T-helper 22 cell (primary cell): ENCODE measurements around the gene FUOM.

Experiments
- DNase-seq: peaks from one replicate; pipeline ENCODE4 v3.0.0-alpha.2; 2020; ENCODE audit warnings: low read depth

Gene FUOM

DNA sequence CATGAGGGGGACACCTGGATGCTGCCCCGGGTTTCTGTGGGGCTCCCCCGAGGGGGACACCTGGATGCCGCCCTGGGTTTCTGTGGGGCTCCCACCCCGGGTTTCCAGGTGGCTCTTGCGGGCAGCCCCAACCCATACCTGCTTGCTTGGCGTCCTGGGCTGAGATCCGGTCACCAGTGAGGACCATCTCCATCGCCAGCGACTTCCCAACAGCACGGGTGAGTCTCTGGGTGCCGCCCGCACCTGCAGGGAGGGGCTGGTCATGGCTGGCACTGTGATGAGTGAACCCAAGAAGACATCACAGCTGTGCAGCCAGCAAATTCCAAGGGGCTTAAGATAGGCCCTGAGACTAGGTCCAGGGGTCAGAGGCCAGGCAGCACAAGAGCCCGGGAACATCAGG, 8.9 kb upstream of the FUOM start:
- no peak for DNase-seq

DNA sequence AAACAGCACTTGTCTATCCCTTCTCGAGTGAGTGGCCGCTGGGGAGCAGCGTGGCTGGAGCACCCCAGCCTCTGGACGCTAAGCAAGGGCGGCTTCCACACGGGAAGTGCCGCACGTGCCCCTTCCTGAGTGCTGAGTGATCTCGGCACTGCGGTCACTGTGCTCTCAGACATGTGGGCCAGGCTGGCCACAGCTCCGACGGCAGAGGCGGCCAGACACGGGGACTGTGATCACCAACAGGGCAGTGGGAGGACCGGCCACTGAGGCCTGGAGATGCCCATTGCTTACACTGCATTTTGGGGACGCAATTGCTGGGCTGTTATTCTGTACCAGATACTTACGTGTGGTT, 8.3 kb upstream of the FUOM start:
- no peak for DNase-seq

DNA sequence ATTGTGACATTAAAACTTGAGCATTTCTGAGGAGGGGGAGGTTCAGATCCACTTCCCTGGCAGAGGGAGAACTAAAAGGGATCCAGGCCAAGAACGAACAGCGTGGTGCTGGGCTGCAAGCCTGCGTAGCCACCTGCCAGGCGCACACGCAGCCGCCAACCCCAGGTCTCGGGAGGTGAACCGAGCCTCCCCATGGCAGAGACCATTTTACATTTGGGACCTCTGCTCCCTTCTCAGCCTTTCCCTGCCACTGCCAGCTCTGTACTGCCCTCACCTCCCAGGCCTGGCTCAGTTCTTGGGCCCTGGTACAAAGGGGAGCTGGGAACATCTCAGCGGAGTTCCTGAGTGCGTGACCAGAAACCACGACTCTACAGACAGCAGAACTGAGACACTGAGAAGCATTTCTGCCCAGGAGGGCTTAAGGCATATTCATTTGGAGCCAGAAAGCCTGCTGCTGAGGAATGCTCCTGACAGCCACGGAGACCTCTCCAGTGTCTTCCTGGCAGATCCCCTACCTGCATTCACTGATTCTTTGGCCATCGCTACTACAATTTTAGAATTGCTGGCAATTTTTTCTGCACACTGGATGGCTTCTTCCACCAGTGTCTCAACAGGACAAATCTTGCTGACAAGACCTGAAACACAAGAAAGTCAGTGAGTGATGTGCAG, 7.8 kb upstream of the FUOM start:
- no peak for DNase-seq

DNA sequence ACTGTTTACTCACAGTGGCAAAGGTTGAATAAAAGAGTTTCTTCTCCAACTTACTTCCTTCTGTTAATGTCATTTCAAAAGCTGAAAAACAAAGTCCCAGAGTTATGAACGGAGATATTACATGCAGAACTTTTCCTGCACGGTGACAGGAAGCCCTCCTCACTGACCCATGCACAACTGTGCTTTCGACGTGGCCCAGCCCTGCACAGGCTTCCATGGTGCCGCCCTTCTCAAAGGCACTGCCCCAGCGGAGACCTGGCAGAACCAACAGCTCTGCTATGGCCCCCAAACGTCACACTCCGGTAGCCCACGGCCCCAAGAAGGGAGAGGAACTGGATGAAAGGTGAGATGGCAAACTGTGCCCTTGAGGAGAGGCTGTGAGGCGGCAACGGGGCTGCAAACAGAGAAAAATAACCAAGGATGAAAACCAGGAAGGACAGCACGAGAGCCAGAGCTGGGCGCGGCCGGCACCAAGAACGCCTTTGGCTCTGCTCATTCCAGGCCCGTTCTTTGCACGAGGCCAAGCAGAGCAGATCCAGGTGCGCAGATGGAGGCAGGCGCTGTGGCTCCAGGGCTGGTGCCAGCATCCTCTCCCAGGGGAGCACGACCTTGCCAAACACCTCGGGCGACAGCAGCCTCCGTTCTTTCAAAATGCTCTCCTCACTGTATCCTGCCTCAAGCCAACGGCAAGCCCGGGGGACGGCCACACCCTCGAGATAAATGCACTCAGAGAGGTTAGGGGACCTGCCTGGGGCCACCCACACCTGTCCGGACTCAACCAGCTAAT, 7.0 kb upstream of the FUOM start:
- no peak for DNase-seq

DNA sequence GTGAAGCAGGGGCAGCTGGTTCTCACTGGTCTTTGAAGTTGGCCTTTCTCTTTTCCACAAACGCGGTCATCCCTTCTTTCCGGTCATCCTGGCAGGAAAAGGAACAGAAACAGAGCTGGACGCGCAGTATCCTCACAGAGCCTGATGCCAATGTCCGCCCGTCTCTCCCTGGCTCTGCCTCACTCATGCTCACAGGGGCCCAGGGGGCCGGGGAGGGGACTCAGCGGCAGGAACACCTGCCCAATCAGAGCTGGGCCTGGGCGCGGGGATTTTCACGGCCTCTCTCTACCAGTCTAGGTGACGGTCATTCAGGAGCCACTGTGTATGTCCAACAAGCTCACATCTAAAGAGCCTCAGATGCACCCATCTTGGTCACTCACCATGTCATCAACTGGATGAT, 5.0 kb upstream of the FUOM start:
- DNase-seq, result no peak

DNA sequence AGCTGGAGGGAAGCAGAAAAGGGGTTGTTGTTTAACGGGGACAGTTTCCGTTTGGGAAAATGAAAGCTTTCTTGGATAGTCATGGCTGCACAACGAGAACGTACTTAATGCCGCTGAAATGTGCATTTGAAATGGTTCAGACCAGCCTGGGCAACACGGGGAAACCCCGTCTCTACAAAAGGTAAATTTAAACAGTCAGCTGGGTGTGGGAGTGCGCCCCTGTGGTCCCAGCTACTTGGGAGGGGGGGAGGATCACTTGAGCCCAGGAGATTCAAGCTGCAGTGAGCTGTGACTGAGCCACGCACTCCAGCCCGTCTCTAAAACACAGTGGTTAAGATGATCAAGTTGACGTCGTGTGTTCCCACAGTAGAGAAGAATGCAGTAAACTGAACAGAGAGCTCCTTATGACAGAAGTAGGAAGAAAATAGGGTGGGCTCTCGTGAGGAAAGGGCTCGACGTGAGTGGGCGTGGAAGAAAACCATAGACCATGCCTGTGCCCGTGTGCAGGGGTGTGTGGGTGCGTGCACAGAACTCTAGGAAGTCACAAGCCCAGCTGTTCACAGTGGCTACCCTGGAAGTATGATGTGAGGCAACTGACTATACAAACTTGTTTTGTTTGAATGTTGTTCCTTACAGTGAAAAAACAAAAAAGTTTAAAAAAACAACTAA, 4.1 kb upstream of the FUOM start:
- DNase-seq, result no peak

DNA sequence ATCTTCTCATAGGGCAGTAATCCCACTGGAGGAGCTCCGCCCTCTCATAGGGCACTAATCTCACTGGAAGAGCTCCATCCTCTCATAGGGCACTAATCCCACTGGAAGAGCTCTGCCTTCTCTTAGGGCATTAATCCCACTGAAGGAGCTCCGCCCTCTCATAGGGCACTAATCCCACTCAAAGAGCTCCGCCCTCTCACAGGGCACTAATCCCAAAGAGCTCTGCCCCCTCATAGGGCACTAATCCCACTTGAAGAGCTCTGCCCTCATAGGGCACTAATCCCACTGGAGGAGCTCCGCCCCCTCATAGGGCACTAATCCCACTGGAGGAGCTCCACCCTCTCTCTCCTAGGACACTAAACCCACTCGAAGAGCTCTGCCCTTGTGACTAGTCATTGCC, 3.4 kb upstream of the FUOM start:
- no peak for DNase-seq

DNA sequence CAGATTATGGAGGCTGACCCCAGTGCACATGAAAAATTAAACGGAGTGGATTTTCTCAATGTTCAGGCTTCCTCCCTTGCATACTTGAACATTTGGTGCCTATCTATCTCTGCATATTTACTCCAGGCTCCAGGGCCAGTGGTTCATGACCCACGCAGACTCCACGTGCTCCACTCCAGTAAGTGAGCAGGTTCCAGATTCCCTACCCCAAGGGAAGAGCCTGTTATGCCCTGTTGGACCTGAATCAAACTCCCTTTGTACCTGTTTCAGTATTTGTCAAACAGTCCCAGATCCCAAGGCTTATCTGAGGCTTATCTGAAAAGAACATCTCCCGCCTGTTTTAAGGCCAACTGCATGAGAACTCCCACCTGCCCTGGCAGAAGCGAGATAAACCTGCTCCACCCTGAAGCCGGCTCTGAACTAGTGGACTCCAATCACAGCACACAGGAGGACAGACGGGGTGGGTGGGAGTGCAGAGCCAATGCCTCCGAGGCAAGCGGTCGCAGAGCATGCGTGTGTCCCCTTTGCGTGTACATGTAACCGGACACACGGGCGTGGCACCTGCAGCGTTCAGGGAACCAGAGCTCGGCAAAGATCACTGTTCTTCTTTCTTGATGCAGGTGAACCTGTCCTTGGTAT, 2.3 kb upstream of the FUOM start:
- no peak for DNase-seq

DNA sequence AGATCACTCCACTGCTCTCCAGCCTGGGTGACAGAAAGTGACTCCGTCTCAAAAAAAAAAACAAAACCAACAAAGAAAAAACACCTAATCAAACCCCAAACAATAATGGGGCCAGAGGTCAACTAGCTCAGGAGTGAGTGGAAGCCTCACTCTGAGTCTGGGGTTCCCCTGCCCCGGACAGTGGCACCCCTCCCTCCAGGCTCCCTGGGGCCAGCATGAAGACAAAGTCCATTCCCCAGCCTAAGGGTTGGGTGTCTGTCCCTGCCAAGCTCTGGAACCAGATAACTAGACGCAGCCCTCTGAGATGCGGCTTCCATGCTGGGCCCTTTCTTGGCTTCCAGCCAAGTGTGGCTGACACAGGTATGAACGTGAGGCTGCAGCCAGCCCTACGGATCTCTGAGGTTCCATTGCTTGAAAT, 1.7 kb upstream of the FUOM start:
- DNase-seq, result no peak

DNA sequence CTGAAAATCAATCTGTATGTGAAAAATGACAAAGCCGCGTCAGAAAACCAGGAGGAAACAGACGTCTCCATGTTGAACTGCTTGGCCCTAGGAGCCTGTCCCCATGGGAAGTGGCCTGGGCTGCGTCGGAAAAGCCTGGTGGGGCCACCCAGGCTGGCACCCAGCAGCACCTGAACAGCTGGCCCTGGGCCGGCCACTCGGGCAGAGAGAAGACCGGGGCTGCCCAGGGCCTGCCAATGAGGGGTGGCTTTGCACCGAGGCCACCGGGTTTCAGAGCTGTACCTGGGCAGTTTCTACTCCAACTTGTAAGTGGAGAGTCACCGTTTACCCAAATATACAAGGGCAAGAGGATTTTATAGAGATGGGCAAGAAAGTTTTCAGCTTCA, 1.1 kb upstream of the FUOM start:
- no peak for DNase-seq

DNA sequence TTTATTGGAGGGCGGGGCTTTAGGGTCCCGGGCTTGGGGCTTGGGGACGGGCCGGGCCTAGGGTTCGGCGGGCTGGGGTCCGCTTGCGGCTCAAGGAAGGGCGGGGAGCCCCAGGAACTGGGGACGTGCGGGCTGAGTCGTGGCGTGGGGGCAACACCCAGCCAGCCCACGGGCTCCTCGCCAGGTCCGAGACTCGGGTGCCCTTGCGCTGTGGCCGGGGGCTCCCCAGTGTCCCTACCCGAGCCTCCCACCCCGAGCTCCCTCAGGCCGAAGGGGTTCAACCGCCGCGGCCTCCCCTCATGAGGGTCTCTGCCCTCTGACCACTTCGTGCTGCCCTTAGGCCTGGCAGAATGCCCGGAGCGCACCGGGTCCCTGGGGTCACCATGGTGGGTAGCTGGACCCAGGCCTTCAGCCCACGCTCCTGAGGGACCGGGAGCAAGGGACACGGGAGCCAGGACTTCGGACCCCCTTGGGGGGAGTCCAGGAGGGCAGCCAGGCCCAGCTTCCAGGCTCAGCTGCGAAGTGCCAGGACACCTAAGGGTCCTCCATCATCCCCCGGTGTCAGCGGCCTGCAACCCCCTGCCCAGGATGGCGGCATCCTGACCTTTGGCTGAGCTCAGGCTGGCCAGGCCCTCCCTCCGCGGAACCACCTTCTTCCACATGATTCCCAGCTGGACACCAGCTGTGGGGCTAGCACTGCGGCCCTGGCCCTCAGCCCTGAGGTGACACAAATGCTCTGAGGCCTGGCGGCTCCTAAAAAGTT, 524 bp upstream of the FUOM start:
- no peak for DNase-seq

DNA sequence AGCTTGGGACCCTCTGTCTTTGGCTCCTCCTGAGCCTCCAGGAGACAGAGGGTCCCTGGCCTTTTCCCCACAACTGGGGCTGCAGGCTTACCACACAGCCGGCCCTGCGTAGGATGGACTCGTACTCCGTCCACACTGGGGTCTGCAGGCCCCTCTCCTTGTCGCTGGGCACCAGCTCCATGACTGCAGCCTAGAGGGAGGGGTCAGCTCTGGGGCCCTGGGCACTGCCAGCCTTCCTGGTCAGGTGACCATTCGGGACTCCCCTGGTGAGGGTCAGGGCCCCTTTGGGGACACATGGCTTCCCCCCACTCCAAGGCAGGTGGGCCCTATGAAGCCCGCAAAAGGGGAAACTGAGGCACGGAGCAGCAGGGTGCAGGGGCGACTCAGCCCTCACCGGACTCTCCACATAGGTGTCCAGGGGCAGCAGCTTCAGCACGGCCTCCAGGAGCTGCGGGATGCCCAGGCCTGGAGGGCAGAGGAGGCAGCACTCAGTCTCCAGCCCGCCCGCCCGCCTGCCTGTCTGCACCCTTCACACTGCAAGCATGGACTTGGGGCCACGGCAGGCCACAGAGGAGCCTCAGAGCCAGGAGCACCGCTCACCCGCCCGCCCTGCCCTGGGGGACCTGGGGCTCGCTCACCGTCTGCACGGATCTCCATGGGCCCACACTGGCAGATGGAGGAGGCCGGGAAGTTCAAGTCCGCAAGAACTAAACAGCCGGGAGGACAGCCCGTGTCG, 1.1 kb downstream of the FUOM start:
- DNase-seq, result no peak

DNA sequence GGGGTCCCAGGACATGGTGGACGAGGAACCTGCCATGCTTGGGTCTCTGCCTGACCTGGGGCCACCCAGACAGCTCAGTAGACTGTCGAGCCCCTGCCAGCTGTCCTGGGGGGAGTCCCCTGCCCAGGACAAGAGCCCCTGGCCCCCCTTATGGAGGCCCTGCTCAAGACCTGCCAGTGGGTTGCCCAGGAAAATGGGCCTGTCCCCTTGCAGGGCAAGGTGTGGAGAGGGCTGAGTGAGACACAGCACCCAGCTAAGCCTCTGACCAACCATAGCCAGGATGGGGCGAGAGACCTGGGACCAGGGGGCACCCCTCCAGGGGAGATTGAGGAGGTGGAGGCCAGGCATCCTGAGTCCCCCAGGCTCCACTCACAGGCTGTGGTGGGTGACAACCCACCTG, 1.8 kb downstream of the FUOM start:
- no peak for DNase-seq

DNA sequence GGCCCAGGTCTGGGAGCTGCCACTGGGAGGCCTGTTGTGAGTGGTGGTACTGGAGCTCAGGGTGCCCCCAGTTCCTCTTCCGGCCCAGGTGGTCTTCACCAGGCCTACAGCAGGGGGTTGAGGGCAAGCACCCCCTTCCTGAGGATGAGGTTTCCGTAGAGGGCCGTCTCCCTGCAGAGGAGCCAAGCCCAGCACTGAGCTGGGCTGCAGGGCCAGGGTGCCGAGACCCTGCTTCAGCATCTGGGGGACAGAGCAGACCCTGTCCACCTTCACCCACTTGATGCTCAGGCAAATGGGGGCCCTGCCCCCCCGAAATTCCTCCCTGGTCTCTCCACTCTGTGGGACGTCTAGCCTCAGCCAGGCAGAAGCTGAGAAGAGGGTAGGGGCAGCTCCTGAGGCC, 2.6 kb downstream of the FUOM start:
- no peak for DNase-seq

DNA sequence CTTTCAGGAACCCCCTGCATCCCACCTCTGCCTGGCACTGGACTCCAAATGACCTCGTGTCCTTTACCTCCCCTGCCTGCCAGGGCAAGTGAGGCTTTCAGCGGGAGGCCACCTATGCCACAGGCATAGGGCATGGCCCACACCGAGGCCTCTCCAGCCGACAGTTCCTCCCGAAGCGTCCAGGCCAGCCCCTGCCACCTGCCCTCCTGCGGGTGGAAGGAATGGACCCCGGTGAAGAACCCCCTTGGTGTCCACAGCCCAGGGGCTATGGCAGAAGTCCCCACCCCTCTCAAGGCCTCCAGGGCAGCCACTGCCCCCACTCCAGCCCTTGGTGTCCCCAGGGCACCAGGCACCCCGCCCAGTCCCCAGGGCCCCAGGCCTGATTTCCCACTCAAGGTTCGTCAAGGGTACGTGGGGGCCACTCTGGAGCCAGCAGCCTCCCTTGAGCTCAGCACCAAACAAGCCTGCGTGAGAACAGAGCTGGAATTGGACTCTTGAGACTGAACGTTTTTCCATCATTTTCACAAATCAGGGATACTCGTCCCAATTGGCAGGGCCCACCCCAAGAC, 3.1 kb downstream of the FUOM start:
- no peak for DNase-seq

DNA sequence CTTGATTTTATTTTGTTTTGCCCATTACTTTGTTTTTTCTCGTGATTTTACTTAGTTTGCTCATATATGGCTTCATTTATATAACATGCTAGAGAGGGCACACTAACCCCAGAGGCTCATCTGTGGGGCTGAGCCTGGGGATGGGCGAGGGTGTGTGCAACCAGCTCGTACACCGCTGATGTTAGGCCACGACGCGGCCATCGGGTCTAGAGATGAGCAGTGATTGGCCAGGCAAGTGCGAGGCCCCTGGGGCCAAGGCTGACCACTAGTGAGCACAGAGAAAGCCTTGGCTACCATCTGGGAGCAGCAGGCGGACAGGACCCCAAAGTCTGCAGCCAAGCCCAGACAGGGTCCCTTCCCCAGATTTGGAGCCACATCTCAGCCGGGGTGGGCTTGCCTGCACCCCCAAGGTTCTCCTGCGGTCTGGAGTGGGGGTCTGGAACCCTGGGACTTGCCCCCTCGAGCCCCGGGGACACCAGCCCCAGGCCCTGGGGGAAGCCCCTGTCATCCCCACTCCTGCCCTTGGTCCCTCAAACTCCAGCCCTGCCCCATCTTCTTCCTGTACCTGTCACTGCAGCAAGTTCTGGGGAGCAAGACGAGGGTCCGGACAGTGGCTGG, 3.7 kb downstream of the FUOM start:
- no peak for DNase-seq

DNA sequence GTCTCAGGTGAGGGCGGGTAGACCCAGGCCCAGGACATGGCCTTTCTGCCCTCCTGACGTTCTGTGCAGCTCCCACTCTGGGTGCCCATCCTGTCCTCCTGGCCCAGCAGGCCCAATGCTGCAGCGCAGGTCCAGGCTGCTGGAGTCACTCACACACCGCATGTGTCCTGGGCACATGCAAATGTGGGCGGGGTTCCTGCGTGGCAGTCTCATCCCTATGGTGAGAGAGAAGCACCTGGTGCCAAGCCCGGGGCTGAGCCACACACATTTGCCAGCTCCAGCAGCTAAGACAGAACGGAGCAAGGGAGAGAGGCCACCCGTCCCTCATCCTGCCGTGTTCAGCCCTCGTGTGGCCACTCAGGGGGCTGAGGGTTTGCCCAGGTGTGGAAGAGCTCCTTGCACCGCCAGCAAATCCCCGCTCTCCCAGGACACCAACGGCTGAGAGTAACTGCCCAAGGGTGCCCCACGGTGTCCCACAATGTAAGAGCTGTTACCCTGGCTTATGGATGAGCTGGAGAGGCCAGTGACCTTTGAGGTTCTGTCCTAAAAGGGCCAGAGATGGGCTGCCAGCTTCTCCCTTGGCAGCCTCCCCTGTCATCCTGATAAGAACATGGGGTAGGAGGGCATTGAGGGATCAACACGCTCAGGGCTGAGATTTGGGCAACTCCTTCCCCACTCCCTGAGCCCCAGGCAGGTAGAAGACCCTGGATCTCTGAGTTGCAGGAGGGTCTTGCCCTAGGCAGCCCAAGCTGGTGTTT, 4.4 kb downstream of the FUOM start:
- DNase-seq, result no peak

DNA sequence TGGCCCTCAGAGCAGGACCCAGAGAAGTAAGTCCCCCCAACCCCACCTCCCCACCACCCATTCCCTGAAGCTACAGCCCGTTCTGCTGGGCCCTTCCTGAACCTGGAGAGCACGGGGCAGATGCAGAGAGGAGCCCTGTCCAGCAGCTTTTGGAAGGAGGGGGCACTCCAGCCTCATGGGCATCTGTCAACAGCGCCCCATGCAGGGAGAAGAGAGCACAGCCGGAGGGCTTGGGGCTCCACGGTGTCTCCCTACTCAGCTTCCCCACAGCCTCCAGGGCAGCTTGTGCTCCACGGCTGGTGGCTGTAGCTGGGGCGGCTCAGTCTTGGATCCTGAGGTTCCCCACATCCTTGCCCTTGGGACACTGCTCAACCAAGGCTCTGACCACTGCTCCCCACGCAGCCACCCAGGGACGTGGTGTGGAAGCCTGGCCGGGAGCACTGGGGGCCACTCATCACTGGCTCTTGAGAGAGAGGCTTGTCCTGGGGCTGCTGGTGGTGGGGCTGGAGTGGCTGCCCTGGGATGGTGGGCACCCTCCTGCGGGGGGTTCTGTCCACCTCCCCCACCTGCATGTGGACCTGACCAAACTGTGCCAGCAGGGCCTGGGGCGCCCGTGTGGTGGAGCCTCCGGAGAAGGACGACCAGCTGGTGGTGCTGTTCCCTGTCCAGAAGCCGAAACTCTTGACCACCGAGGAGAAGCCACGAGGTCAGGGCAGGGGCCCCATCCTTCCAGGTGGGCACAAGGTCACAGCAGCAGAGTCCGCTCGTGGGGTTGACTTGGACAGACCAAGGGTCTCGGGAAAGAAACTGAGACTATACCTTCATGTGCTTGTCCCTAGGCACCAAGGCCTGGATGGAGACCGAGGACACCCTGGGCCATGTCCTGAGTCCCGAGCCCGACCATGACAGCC, 6.2 kb downstream of the FUOM start:
- no peak for DNase-seq

DNA sequence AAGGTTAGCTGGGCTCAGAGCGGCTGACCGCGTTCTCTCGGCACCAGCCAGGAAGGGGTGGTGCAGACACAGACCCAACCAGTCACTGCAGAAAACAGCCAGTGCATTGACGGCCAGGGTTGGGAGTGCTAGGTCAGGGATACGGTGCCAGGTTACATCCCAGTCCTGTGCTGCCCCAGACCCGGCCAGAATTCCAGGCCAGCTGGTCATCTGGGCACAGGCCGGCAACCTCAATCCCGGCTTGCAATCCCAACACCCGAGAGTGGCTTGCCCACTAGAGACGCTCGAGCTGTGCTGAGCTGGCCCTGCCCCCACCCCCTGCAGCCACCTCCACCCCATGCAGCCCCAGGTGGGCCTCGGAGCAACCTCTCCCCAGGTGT, 6.9 kb downstream of the FUOM start:
- DNase-seq, result no peak
